ENCODE results near the gene CCDC86.

CCDC86 gene

DNA sequence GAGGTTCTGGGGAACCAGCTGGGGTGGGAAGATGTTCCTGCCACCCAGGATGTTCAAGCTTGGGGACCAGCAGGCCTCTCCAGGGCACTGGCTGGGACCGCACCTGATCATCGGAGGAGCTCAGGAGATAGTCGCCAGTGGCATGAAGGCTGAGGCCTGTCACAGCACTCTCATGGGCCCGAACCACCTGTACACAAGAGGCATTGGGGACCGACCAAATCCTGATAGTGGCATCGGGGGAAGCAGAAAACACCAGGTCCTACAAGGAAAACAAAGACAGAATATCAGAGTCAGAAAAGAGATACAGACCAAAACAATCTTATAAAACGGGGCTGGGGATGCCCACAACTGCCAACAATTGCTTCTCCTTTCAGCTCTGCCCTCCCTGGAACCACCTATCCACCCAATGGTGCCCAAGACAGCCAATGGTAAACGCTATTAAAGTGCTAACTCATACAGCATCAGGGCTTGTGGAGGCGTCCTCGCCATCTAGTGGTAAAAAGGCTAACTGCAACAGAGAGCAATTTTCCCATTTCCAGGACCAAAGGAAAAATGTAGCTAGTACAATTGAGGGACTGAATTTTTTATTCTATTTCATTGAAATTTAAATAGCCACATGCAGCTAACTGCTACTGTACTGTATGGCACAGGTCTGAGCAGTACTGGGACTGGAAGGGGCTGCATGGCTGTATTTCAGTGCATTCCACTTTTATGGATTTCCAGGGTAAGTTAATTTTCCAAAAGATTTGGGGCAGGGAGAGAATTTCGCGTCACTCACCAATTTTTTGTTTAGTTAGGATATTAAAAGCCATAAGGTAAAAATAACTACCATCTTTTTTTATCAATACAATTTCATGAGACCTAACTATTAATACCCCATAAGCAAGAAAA is 57.4 kb downstream of the CCDC86 start:
- no peak for FAIRE-seq

DNA sequence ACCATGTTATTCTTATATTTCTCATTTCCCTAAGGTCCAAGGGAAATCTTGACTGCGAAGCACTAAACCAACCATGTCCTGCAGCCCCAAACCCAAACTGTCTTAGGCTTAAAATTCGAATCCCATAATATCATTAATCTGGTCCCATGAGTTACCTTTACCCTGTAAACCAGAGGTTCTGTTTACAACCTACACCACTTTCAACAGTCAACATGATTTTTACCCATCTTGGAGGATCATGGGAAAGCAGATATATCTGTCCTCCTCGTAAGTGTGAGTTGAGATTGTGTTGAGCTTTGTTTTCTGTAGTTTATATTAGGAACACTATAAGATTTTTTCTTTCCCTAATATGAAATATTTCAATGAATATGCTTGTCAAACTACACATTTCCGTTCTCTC is 58.1 kb downstream of the CCDC86 start:
- no peak for FAIRE-seq
